CD4-positive, alpha-beta T cell treated with Interleukin-10 for 1 hour (primary cell): ENCODE results near the gene ZBTB8A.
"Not testable (repeated sequence)": the region's sequence is repeated elsewhere in the genome, so short reads cannot be mapped to it uniquely, and the experiment has no call there.

Experiments used
- DNase-seq: peaks from one replicate; pipeline ENCODE4 v3.0.0-alpha.2; 2020

The ZBTB8A gene

DNA sequence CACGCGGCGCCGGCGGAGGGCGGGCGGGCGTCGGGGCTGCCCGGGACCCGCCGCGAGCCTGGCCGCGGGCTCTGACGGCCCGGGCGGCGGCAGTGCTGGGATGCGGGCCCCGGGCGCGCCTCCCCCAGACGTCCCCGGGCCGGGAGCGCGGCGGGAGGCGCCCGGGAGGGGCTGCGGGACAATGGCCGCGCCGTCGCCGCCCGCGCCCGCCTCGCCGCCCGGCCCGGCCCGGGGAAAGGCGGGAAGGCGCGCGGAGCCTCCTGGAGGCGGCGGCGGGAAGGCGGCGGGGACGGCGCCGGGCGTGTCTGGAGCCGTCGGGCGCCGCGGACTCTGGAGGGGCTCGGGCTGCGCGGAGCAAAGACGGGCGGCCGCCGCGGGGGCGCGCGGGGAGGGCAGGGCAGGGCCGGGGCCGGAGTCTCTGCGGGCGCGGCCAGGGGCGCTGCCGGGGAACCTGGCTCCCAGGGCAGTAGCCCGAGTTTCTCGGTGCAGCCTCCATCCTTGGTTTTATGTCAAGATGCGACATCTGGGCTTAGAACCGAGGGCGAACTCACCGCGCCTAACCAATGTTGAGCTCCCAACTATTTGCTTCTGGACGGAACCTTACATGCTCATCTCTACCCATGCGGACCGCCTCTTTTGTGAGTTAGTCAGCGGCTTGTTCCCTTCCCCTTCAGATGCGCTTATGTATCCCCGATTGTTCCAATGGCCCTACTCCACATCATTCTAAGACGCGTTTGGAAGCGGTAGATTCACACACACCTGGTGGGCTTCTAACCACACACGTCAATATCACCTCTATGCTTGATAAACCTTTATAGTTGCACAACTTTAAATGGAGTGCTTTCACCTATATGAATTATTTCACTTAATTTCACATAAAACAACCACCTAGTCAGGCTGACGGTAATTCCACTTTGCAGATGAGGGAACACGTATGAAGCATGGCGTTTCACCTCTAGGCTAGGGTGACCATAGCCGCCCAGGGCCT, 651 bp downstream of the ZBTB8A start:
- no peak for DNase-seq

DNA sequence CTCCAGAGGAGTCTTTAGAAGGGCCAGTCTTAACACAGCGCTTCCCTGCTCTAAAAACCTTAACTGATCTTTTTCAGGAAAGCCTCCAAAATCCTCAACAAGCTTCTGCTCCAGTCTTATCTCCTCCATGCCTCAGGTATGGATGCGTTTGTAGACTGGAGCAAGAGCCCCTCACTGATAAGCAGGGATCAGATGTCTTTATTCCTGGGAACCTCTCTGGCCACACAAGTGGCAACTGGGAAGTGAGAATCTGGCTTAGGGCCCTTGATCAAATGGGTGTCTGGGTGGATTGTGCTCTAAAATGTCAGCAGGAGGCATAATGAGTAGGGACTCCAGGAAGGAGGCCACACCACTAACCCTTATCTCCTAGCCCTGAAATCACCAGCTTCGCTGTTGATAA, 1.4 kb downstream of the ZBTB8A start:
- no peak for DNase-seq

DNA sequence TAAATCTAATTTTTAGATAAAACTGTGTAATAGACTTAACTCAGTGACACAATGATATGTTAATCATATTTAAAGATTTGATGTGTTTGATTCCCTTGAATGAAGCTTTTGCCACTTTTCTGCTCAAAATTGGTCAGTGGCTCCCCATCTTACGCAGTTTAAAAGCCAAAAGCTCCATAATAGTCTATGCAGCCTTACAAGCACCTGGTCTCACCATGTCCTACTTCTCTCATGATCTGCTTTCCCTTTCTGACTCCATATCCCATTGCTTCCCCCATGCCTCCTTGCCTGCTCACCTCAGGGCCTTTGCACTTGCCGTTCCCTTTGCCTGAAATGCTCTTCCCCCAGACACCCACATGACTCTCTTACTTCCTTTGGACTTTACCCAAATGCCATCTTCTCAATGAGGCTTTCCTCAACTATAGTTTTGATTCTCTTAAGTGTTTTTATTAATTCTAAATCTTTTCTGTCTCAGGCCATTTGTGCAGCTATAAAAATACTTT, 1.9 kb downstream of the ZBTB8A start:
- no peak for DNase-seq

DNA sequence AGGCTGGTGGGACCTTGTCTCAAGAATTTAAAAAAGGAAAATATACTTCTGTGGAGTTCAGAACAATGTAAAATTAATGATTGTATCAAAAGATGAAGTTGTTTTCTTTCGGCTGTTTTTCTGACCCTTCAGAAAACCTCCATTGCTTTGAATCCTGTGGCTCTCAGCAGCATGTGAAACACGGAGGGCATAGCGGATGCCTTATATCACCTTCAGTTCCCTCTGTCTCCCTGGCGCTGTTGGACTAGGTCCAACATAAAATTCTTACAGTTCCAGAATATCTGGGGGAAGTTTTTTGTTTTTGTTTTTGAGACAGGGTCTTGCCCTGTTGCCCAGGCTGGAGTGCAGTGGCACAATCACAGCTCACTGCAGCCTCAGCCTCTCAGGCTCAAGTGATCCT, 7.4 kb downstream of the ZBTB8A start:
- DNase-seq, result no peak

DNA sequence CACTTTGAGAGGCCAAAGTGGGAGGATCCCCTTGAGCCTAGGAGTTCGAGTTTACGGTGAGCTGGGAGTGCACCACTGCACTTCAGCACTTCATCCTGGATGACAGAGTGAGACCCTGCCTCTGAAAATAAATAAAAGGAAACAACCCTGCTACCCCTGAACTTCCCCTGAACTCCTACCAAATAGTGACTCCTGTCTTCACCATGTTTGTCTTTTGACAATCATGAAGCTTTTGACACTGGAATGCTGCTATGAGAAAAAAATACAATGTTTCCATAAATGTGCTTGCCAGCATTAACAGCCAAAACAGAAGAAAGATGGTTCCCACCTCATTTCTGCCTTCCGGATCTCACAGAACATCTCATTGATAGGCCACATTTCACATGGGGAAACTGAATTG, 10.4 kb downstream of the ZBTB8A start:
- no peak for DNase-seq

DNA sequence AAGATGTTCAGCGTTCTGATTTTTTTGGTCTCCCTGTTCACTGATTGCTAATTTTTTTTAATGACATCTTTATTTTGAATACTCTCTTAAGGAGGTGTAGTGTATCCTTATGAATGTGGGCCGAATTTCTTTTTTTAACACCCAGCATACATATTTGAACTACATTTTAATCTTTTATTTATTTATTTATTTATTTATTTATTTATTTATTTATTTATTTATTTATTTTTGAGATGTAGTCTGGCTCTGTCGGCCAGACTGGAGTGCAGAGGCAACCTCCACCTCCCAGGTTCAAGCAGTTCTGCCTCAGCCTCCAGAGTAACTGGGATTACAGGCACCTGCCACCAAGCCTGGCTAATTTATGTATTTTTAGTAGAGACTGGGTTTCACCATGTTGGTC, 15.1 kb downstream of the ZBTB8A start:
- no peak for DNase-seq

DNA sequence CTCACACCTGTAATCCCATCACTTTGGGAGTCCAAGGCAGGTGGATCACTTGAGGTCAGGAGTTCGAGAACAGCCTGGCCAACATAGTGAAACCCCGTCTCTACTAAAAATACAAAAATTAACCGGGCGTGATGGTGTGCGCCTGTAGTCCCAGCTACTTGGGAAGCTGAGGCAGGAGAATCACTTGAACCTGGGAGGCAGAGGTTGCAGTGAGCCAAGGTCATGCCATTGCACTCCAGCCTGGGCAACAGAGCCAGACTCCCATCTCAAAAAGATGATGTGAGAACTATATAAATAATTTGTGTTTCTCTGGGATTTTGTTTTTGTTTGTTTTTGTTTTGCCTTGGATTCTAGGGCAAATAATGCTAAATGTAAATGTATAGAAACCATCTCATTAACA, 17.8 kb downstream of the ZBTB8A start:
- DNase-seq, result not testable (repeated sequence)

DNA sequence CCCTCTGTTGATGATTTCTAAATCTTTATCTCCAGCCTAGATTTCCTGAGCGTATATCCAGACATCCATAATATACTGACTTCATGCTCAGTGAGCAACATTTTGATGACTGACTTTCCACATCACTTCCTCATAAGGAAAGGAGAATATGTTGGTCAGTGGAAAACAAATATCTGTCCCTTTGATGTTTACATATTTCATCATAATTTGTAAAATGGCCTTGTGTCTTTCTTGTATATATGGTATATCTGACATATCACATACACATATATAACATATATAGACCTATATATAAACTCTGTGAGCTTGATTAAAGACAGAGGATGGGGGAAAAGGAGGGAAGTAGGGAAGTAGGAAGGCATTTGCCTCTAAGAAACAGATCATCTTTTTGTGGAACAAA, 18.6 kb downstream of the ZBTB8A start:
- no peak for DNase-seq

DNA sequence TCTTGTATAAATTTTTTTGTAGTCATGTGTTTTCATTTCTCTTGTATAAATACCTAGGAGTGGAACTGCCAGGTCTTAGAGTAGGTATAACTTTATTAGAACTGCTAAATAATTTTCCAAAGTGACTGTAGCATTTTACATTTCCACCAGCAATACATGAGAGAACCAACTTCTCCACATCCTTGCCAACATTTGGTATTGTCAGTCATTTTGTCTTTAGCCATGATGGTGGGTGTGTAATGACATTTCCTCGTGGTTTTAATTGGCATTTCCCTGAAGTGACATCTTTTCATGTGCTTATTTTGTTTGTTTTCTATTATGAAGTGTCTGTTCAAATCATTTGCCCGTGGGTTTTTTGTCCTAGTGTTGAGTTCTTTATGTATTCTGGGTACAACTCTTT, 29.7 kb downstream of the ZBTB8A start:
- no peak for DNase-seq

DNA sequence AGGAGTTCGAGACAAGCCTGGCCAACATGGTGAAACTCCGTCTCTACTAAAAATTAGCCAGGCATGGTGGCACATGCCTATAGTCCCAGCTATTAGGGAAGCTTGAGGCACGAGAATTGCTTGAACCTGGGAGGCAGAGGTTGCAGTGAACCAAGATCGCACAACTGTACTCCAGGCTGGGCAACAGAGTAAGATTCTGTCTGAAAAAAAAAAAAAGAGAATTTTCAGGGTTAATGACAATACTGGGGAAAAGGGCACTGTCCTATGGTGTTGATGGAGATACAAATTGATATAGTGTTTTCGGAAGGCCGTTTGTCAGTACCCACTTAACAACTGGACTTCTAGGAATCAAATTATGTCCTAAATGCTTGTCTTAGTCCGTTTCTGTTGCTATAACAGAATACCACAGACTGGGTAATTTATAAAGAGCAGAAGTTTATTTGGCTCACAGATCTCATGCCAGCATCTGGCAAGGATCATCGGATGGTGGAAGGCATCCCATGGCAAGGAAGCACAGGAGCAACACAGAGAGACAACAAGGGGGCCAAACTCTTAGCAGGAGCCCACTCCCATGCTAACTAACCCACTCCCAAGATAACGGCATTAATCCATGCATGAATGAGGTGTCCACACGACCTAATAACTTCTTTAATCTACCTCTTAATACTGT, 41.3 kb downstream of the ZBTB8A start:
- DNase-seq, result no peak

DNA sequence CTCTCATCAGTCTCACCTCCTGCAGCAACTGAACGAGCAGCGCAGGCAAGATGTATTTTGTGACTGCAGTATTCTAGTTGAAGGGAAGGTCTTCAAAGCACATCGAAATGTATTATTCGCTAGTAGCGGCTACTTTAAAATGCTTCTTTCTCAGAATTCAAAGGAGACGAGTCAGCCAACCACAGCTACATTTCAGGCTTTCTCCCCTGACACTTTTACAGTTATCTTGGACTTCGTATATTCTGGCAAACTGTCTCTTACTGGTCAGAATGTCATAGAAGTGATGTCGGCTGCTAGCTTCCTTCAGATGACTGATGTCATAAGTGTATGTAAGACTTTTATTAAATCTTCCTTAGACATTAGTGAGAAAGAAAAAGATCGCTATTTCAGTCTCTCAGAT, 53.7 kb downstream of the ZBTB8A start:
- DNase-seq, result no peak

DNA sequence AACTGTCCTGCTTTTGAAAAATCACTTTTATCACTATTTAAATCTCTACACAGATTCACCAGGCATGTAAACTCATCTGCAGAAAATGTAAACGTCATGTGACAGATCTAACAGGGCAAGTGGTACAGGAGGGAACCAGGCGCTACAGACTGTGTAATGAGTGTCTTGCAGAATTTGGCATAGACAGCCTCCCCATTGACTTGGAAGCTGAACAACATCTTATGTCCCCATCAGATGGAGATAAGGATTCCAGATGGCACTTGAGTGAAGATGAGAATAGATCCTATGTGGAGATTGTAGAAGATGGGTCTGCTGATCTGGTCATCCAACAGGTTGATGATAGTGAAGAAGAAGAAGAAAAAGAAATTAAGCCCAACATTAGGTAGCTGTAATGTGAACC, 60.8 kb downstream of the ZBTB8A start:
- DNase-seq, result no peak

DNA sequence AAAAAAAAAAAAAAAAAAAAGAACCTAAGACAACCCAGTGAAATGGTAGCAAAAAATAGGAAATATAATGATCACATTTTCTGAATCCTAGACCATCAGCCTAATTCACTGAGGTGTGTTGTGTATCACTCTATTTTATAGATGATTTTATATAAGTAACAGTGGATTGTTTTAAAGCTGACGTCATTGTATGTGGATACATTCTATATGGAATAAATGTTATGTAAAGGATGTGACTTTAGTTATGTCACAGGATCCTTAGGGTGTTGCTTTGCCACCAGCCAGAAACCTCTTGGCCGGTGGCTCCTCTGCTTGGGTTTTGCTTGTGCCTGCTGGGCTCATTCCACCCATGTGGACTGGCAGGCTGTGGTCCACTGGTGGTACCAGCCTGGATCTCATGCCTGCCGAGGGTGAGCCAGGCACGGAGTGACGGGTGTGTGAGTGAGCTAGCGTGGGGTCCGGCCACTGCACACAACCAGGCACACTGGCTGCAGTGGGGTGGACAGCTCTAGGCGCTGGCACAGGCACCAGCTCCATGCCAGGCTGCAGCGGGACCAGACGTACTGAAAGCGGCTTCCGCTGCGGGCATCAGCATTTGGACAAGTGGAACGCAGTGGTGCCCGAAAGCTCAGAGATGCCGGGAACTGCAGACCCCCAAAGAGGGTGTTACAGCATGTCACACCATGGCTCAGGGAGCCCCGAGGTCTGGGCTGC, 66.6 kb downstream of the ZBTB8A start:
- no peak for DNase-seq

DNA sequence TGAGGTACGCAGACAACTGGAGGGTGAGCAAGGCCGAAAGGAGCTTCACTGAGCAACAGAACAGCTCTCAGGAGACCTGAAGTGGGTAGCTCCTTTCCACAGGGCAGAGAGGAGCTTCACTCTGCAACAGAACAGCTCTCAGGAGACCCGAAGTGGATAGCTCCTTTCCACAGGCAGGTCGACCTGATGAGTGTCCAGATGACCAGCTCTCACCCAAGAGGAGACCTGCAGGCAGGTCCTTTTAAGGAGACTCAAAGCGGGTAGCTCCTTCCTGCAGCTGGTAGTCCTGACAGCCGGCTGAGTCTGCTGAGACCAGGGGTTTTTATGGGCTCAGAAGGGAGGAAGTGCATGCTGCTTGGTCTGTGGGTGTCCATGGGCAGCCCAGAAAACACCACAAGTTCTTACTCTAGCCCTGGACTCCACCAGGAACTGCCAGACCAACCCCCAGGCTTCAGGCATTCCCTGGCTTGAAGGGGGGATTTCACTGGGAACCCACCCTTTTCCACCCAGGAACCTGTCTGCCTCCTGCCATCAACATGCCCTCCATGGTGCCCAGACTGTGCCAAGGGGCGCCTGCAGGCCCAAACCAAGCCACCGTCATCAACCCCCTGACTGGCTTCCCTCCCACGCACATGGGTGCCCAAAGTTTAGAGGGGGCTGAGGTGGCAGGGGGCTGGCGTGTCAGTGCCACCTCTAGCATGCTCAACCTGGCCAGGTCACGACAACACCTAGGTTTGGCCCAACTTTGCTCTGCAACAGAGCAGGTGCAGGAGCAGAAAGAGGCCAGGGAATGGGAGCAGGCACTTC, 67.5 kb downstream of the ZBTB8A start:
- no peak for DNase-seq

DNA sequence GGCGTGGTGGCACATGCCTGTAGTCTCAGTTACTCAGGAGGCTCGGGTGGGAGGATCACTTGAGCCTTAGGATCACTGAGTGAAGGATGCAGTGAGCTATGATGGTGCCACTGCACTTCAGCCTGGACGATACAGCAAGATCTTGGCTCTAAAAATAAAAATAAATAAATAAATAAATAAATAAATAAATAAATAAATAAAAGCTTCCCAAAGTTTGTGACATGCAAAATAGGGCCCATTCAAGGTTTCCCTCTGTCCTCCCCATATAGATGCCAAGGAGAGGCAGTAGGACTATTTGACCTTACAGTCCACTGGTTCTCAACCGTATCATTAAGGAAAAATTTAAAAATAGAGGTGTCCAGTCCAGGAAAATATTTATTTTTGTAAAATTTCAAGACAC, 70.0 kb downstream of the ZBTB8A start:
- no peak for DNase-seq

DNA sequence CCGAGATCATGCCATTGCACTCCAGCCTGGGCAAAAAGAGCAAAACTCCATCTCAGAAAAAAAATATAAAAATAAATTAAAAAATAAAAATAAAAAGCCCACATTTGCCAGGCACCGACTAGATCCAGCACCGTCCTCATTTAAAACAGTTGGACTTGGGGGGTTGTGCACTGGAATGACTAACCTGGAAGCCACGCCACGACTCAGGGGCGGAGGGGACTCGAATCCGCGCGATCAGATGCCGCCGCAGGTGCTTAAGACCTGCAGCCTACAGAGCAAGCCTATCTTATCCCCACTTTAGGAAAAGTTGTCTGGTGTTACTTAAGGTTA, 72.6 kb downstream of the ZBTB8A start:
- no peak for DNase-seq

DNA sequence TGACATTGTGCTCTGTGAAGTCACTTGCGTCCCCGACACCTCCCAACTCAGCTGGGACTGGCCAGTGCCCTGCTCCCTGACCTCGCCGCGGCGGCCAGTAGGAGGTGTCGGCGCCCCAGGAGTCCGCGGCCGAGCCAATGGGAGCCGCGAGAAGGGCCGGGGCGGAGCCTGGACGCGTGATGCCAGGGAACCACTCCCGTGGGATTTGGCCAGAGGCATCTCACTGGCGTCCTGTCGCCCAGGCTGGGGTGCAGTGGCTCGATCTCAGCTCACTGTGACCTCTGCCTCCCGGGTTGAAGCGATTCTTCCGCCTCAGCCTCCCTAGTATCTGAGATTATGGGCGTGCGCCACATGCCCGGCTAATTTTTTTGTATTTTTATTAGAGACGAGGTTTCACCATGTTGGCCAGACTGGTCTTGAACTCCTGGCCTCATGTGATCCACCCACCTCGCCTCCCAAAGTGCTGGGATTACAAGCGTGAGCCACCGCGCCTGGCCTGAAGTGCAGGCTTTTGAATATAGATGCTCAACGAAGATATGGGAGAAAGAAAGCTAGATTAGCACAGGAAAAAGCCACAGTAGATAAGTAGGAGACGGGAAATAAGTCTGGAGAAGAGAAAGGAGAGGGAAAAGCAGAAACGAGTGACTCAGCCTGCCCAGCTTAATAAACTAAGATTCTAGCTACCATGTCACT, 73.1 kb downstream of the ZBTB8A start:
- DNase-seq, result peak; percentile 48

DNA sequence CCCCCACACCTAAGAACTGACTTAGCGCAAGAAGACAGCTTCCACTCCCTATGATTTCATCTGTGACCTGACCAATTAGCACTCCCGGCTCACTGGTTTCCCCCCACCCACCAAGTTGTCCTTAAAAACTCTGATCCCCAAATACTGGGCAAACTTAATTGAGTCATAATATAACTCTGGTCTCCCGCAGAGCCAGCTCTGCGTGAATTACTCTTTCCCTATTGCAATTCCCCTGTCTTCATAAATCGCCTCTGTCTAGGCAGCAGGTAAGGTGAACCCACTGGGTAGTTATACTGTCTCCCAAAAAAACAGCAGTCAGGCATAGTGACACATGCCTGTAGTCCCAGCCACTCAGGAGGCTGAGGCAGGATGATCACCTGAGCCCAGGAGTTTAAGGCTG, 74.2 kb downstream of the ZBTB8A start:
- DNase-seq, result no peak

DNA sequence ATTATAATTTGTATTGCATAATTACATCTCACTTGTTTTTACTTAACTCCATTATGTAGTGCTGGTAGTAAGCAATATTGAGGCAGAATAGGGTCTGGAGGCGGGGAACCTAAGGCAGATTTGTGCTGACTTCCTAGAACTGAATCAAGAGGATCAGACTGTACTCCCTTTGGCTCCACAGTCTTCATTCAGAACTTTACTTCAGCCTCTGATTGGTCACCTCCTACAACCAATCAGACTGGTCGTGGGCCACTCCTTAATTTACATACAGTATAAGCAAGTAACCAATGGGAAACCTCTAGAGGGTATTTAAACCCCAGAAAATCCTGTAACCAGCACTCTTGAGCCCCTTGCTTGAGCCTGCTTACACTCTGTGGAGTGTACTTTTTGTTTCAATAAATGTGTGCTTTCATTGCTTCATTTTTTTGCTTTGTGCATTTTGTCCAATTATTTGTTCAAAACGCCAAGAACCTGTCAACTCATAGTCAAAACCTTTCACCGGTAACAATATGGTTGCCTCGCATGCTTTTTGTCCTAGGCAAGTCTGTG, 79.5 kb downstream of the ZBTB8A start:
- no peak for DNase-seq

DNA sequence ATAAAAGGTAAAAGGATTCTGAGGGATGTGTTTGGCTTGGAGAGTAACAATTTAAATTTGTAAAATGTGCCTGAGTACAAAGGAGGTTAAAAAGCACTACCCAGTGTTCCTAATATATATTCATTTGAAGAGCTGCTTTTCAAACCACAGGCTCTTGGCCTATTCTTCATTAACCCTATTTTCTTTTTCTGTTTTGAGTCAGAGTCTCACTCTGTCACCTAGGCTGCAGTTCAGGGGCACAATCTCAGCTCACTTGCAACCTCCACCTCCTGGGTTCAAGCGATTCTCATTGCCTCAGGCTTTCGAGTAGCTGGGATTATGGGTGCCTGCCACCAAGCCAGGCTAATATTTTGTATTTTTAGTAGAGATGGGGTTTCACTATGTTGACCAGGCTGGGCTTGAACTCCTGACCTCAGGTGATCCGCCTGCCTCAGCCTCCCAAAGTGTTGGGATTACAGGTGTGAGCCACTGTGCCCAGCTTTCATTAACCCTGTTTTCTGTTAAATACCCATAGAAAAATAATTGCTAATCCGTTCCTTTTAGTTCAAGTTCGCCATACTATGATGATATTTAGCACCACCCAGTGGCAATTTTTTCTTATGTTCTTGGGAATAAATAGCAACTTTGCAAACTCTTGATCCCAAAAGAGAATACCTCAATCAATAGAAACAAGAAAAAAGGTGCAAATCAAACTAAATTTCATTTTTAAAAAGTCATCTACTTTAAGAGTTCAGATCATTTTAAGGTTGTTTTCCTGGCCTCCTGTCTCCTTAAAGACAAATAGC, 80.7 kb downstream of the ZBTB8A start:
- no peak for DNase-seq

DNA sequence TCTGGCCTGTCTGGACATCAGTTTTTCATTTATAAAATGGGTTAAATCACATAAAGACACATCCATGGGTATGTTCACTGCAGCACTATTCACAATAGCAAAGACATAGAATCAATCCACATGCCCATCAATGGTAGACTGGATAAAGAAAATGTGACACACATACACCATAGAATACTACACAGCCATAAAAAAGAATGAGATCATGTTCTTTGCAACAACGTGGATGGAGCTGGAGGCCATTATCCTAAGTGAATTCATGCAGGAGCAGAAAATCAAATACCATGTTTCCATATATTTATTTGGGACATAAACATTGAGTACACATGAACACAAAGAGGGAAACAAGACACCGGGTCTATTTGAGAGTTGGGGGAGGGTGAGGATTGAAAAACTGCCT, 83.0 kb downstream of the ZBTB8A start:
- no peak for DNase-seq
